AG04449 (cell line): Measurements from ENCODE around the gene ERC2.

Experiments used
- CTCF ChIA-PET: fragments of 350-600 bp; formaldehyde crosslinking; extraction: SDS; loops from one replicate; lab custom pipeline; 2021; ENCODE audit warnings: antibody characterized with exemption; lab: Yijun Ruan, JAX
- POLR2A ChIA-PET: fragments of 400-600, 350-600 bp; formaldehyde crosslinking; extraction: SDS; loops from one replicate; lab custom pipeline; 2020; ENCODE audit warnings: antibody characterized with exemption, inconsistent platforms; lab: Yijun Ruan, JAX
- DNase-seq: peaks from one replicate; pipeline ENCODE4 v3.0.0-alpha.2; 2010; ENCODE audit warnings: low read depth, low spot score
- H3K4me3 ChIP-seq: 2 replicates; pipeline ENCODE4 v1.5.1; 2011; ENCODE audit warnings: low read depth, mild to moderate bottlenecking, control low read depth, low read length
- CTCF ChIP-seq: IDR thresholded peaks from one replicate; pipeline ENCODE4 v1.5.1; 2011; ENCODE audit warnings: mild to moderate bottlenecking, moderate library complexity, low read length, control low read depth, inconsistent platforms; ENCODE audit not compliant: insufficient read depth; ENCODE audit errors: missing control alignments

The ERC2 gene

GRCh38 chr3:56115698-56116097 is 352.6 kb downstream of the ERC2 start:
- DNase-seq = no peak
- CTCF ChIA-PET = no interaction called here
- POLR2A ChIA-PET = no interaction called here
- no peak overlapping the region for H3K4me3 ChIP-seq
- no peak for TF ChIP-seq CTCF

GRCh38 chr3:56115199-56115598 is 353.1 kb downstream of the ERC2 start:
- POLR2A ChIA-PET = no interaction called here
- no peak for TF ChIP-seq CTCF
- CTCF ChIA-PET = no interaction called here
- no peak for DNase-seq
- no peak overlapping the region for H3K4me3 ChIP-seq

GRCh38 chr3:56113908-56114307 is 354.4 kb downstream of the ERC2 start:
- no peak overlapping the region for H3K4me3 ChIP-seq
- no peak for DNase-seq
- ChIA-PET CTCF (no interaction called here), POLR2A (no interaction called here)
- TF ChIP-seq CTCF = no peak

- ChIA-PET POLR2A (no interaction called here), CTCF (no interaction called here)
- TF ChIP-seq CTCF = no peak
- no peak for DNase-seq
- H3K4me3 ChIP-seq = no peak overlapping the region
These were observed 355.0 kb downstream of the ERC2 start for GRCh38 chr3:56113231-56113630.

GRCh38 chr3:56111606-56112304 is 356.5 kb downstream of the ERC2 start:
- no peak for TF ChIP-seq CTCF
- ChIA-PET CTCF (no interaction called here), POLR2A (no interaction called here)
- no peak for DNase-seq
- H3K4me3 ChIP-seq = no peak overlapping the region

- CTCF ChIA-PET = no interaction called here
- no peak for DNase-seq
- no peak for TF ChIP-seq CTCF
- POLR2A ChIA-PET = no interaction called here
- no peak overlapping the region for H3K4me3 ChIP-seq
These were observed 357.4 kb downstream of the ERC2 start for GRCh38 chr3:56110886-56111285.
